ENCODE data around the gene PID1.

GRCh38 chr2:229270551-229271410, at the start of gene PID1:
- TF ChIP-seq CTCF (IDR thresholded peaks at IDR 0.05), result no peak
- peak in 3 of 4 donors; percentile 26 to 70 (median 31) for TF ChIP-seq POLR2AphosphoS5 (IDR thresholded peaks at IDR 0.05)
- peak in 1 of 2 donors; percentile 17 for TF ChIP-seq POLR2A (IDR thresholded peaks at IDR 0.05)
- no peak for TF ChIP-seq EP300 (IDR thresholded peaks at IDR 0.05)

Measured in sigmoid colon (tissue), 4 donors.